ENCODE measurements around the gene COL27A1.

COL27A1 gene

DNA sequence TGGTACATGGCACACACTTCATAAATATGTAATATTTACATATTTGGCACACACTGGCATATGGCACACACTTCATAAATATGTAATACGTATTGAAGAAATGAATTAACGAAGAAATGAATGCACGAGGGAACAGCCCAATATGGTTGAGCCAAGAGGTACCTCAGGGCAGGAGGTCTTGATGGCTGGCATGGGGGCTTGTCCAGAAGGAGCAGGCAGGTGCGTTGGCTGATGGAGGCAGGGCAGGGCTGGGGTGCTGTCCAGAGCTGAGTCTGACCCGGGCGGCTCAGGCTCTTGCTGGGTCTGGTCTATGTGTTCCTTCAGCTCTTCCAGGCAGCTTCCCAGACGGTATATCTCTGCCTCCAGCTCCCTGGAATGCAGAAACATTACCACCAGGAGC, 206.2 kb downstream of the COL27A1 start:
- TF ChIP-seq, protein P1, sequence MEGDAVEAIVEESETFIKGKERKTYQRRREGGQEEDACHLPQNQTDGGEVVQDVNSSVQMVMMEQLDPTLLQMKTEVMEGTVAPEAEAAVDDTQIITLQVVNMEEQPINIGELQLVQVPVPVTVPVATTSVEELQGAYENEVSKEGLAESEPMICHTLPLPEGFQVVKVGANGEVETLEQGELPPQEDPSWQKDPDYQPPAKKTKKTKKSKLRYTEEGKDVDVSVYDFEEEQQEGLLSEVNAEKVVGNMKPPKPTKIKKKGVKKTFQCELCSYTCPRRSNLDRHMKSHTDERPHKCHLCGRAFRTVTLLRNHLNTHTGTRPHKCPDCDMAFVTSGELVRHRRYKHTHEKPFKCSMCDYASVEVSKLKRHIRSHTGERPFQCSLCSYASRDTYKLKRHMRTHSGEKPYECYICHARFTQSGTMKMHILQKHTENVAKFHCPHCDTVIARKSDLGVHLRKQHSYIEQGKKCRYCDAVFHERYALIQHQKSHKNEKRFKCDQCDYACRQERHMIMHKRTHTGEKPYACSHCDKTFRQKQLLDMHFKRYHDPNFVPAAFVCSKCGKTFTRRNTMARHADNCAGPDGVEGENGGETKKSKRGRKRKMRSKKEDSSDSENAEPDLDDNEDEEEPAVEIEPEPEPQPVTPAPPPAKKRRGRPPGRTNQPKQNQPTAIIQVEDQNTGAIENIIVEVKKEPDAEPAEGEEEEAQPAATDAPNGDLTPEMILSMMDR (IDR thresholded peaks at IDR 0.05; ENCODE audit: insufficient read depth, low read depth, low read length, missing control alignments), result no peak
- DNase-seq (ENCODE audit: low read depth), result no peak
- no peak overlapping the region for H3K4me3 ChIP-seq (ENCODE audit: low read length)

All from epithelial cell of esophagus (primary cell).